ENCODE measurements around the gene HUWE1. TPM values are rescaled to one million over a fixed set of nuclear protein-coding genes. Genes with fewer than 3 reads are reported as not detected.

The HUWE1 gene
- total and polyA plus RNA-seq, 9 of the 15 experiments (the other 6 are each of a cell fraction or from before 2014, with no cell fraction given) = 23.9 to 204 (median 65.1) TPM

GRCh38 chrX:53660004-53660403, 26.5 kb downstream of the HUWE1 start (continued):
- TF ChIP-seq E2F6 (IDR thresholded peaks at IDR 0.05; ENCODE audit: borderline replicate concordance in 1 of 2, extremely low read depth in 1 of 2, insufficient read depth in 1 of 2, insufficient read length in 1 of 2, low read depth in 1 of 2, low read length in 1 of 2, poor library complexity in 1 of 2, severe bottlenecking in 1 of 2) (no peak), ZNF76 (CRISPR knock-in tag; IDR thresholded peaks at IDR 0.05; ENCODE audit: borderline replicate concordance) (no peak)

GRCh38 chrX:53659039-53659438, 27.5 kb downstream of the HUWE1 start:
- FAIRE-seq = no peak
- in situ Hi-C loops (cut with MboI) = no loop called here
- Histone ChIP-seq H3K79me2 (ENCODE audit: control insufficient read depth, insufficient read depth, low read length) (peaks cover 89% of the 10 kb centered on the region), H3K36me3 (ENCODE audit: control insufficient read depth, insufficient read depth, low read length) (peaks cover 46% of the 10 kb centered on the region), H3K4me3 (no peak overlapping the region), H3K9me1 (ENCODE audit: control insufficient read depth, insufficient read depth, low read length) (no peaks in the 10 kb centered on the region), H3K9me3 (replicated peaks; ENCODE audit: control insufficient read depth, insufficient read depth, low read depth, low read length) (no peaks in the 10 kb centered on the region), H3K27ac (ENCODE audit: extremely low read depth, low read depth, low read length) (no peak overlapping the region), H3K27me3 (ENCODE audit: control insufficient read depth in 2 of 2, insufficient read depth in 2 of 2, low read length in 2 of 2) (no peaks in the 10 kb centered on the region), H3K4me1 (replicated peaks in 1 of 2; ENCODE audit: control insufficient read depth in 2 of 2, insufficient read depth in 2 of 2, low read length in 2 of 2) (no peaks in the 10 kb centered on the region; a peak in 3 of 5 replicates), H3K4me2 (ENCODE audit: insufficient read depth, low read length) (no peak overlapping the region), H4K20me1 (replicated peaks; ENCODE audit: control insufficient read depth, insufficient read depth, low read length) (peaks cover 15% of the 10 kb centered on the region; the same call in 1 of the 2 replicates), H3K9ac (ENCODE audit: insufficient read depth in 1 of 2, low read depth in 2 of 2, low read length in 2 of 2) (no peak overlapping the region), H2AFZ (ENCODE audit: low read depth, low read length) (no peak overlapping the region)
- BruUV-seq (replicated peaks) = no TSS peak
- DNase-seq (ENCODE audit: extremely low read depth in 1 of 4, low spot score in 3 of 4) = no peak
- intact Hi-C loops (cut with micrococcal nuclease) = no loop called here
- 91% methylated on average over 1 of the region's 1 CpG for WGBS (ENCODE audit: insufficient coverage, low coverage, missing lambda C conversion rate)
- TF ChIP-seq FOXA3 (CRISPR knock-in tag; conservative IDR thresholded peaks at IDR 0.05 in 1 of 2, IDR thresholded peaks at IDR 0.05 in 1 of 2) (no peak), MTF1 (CRISPR knock-in tag; IDR thresholded peaks at IDR 0.05; ENCODE audit: borderline replicate concordance) (no peak), SMAD1 (IDR thresholded peaks at IDR 0.05; ENCODE audit: low read depth, low read length, partially characterized antibody) (no peak), ZNF561 (CRISPR knock-in tag; conservative IDR thresholded peaks at IDR 0.05) (no peak), RBM22 (IDR thresholded peaks at IDR 0.05; ENCODE audit: low read depth, low read length, poor library complexity, severe bottlenecking) (no peak), HMG20A (CRISPR knock-in tag; conservative IDR thresholded peaks at IDR 0.05) (no peak), KAT2B (IDR thresholded peaks at IDR 0.05; ENCODE audit: low read depth, low read length) (no peak), ZFP36 (IDR thresholded peaks at IDR 0.05; ENCODE audit: low read depth, low read length, partially characterized antibody) (no peak), ZNF668 (CRISPR knock-in tag; IDR thresholded peaks at IDR 0.05) (no peak), KLF6 (CRISPR knock-in tag; IDR thresholded peaks at IDR 0.05; ENCODE audit: borderline replicate concordance) (no peak), ZNF696 (CRISPR knock-in tag; conservative IDR thresholded peaks at IDR 0.05) (no peak)
- ChIA-PET CTCF (ENCODE audit: low intra/inter-chr PET ratio) (no interaction called here), POLR2A (interaction anchor here (1.1 kb wide), 1 partner anchor 10 kb away, joined by 4 read pairs; no protein-coding TSS in a partner anchor)
- ATAC-seq = no peak

Measured in K562 (cell line).